ENCODE data around the gene DTX1.
"Not testable (repeated sequence)": the region's sequence is repeated elsewhere in the genome, so short reads cannot be mapped to it uniquely, and the experiment has no call there.

DTX1 gene

DNA sequence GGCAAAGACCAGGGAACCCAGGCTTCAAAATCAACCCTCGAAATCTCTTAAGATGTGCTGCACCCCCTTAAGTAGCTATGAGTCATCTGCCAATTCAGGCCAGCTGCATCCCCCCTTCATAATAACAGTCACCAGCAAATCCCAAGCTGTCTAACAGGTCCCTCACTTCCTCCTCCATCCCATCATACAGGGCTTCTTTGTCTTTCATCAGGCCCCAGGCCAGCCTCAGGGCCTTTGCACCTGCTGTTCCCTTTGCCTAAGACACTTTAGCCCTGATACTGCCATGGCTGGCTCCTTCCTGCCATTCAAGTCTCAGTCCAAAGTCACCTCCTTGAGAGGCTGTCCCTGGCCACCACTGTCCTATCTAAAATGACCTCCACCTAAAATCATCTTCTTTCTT lies 75.0 kb downstream of the DTX1 start:
- DNase-seq (ENCODE audit: low read depth) = no peak
- H3K4me3 ChIP-seq (ENCODE audit: low read depth, low read length) = no peak overlapping the region

DNA sequence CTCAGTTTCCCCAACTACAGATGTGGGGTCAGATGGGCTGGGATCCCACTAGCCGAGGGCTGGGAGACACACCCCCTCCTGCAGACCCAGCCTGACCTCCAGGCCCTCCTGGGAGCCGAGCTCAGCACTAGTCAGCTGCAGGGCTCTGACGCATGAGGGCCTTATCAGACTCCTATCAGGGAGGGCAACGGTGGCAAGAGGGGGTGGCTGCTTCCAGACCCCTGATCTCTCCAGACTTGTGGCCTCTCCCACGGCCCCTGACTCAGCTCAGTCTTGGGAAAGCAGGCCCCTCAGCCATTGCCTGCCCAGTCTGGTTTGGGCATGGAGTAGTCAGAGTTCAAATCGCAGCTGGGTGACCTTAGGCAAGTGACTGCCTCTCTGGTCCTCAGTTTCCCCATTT lies 76.5 kb downstream of the DTX1 start:
- no peak for DNase-seq (ENCODE audit: low read depth)
- H3K4me3 ChIP-seq (ENCODE audit: low read depth, low read length) = no peak overlapping the region

DNA sequence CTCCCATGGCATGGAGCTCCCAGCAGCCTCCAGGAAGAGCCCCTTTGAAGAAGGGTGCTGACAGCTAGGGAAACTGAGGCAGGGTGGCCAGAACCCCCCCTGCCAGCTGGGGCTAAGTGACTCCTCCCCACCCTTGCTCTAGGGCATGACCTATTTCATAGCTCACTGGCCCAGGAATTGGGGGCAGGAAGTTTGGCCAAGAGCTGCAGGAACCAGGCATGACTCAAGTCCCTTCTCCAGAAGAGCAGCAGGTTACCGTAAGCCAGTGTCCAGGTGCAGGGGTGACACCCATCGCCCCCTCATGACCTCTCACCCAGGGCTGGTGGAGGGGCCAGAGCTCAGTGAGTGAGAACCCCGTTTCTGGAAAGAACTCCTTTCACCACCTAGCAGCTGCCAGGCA lies 77.1 kb downstream of the DTX1 start:
- no peak overlapping the region for H3K4me3 ChIP-seq (ENCODE audit: low read depth, low read length)
- no peak for DNase-seq (ENCODE audit: low read depth)

DNA sequence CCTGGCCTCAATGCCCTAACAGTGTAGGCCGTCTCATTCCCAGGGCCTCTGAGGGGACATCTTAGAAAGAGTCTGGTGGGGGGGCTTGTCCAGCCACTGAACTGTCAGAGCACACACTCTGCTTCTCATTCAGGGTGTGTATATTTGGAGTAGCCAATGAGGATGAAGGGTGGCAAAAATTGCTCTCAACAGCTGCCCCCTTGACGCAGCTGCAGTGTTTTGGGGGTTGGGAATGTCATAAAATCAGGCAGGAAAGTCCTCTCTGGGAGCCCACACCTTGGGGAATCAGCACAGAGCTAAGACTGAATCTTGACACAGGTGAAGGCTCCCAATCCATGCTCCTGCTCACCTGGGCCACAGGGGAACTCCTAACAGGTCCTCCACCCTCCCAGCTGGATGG lies 77.5 kb downstream of the DTX1 start:
- no peak overlapping the region for H3K4me3 ChIP-seq (ENCODE audit: low read depth, low read length)
- no peak for DNase-seq (ENCODE audit: low read depth)

DNA sequence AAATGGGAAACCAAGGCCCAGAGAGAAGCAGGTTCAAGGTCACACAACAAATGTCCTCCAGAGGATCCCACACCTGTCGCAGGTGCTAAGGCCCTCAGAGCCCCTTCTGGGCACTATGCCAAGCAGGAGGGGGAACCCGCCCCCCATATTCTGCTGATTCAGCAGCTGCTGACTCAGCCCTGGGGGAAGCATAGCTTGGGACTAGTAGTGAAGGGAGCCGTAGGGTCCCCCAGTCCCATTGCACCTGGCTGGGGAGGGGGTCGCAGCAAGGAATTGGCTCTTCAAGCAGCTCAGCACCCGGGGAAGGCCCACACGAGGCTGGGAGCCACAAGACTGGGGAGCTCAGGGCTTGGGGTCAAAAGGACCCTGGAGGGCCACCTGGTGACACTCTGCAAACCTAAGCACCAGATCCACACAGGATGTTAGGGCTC lies 78.0 kb downstream of the DTX1 start:
- no peak for DNase-seq (ENCODE audit: low read depth)

DNA sequence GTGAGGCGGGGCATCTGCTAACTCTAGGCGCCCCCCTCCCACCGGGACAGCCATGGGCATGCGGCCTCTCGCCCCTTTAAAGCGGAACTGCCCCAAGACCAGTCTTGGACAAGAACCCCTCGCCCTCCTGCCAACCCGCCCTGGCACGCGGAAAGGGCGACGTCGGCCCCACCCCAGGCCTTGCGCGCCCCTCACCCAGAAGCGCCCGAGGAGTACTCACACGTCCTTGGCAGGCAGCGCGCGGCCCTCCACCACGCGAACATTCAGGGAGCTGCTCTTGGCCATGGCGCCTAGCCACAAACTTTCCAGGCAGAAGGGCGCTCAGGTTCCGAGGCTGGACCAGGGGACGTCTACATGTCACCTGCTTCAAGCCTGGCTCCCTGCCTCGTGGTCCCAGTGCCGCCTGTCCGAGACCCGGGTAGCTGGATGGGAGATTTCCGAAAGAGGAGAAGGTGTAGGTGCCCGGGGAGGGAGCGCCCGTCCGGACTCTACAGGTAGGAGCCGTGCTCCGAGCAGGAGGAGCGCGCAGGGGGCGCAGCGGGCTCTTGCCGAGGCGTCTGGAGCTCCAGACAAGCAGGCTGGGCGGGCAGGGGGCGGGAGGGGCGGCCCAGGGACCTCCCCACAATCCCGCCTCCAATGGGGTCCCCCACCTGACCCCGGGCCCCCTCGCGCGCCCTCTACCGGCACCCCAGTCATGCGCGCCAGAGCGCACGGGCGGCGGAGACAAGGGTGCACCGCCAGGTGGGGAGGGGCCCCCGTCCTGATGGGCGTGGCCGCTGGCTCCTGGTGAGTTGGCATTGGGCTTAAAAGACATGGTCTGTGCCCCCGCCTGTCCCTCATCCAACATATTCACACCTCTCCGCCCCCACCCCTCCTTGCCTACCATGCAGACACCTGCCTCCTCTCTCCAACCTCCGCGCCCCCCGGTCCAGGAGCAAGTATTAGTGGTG lies 78.9 kb downstream of the DTX1 start, which contains the start of gene RASAL1:
RASAL1 (minus strand) TSS at position 584 of the 950 bp plus-strand sequence; CDS start at position 285, 299 bp downstream.
- H3K4me3 ChIP-seq (ENCODE audit: low read depth, low read length) = no peak within 1 kb of the TSS
- no peak for DNase-seq (ENCODE audit: low read depth)

More for the DNA sequence above, 78.0 kb downstream of the DTX1 start:
- H3K4me3 ChIP-seq (ENCODE audit: low read depth, low read length) = no peak overlapping the region

DNA sequence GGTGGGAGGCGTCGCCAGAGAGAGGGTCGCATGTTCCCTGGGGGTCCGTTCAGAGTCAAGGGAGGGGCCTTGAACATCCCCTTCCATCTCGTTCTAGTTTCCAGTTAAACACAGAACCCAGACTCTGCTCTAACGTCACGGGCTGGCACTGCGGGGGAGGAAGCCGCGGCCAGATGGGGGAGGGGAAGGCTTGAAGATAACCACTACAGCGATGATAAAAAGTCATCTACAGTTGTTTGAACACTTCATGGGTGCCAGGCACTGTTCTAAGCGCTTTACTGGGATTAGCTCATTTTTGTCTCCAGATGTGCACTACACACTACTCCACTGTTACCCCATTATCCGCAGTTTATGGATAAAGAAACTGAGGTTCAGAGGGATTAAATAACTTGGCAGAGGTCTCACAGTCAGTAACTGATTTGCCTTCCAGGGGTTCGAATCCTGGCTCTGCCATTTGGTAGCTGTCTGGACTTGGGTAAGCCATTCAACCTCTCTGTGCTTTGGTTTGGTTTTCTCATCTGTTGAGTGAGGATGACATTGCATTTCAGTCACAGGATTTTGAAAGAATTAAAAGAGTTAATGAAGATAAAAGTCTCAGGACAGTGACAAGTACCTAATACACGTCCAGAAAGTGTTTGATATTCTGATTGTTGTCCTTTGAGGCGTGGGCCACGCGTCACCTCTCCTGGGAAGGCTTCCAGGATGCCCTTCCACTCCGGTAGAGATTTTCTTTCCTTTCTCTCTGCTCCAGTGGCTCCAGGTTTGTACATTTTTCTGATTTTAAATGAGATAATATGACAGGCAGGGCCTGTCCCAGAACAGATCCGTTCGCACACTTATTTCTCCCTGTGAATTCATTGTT lies 79.8 kb downstream of the DTX1 start:
- no peak for DNase-seq (ENCODE audit: low read depth)
- no peak overlapping the region for H3K4me3 ChIP-seq (ENCODE audit: low read depth, low read length)

DNA sequence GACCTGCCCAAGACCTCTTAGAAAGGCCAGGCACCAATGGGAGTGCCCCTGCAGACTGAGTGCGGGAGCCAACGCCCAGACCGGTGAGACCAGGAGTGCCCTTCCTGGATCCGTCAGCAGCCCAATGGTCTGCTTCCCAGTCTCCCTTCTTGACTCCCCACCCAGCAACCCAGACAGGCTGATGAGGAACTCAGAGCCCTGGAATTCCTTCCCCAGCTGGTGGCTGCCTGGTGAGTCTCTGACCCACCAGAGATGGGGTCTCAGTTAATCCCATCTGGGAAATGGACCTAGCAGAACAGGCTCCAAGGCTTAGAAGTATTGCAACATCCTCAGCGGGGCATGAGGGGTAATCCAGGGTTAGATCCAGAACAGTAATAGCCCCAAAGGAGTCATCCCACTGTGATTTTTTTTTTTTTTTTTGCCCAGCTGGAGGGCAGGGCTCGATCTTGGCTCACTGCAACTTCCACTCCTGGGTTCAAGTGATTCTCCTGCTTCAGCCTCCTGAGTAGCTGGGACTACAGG lies 80.5 kb downstream of the DTX1 start:
- DNase-seq (ENCODE audit: low read depth) = no peak

DNA sequence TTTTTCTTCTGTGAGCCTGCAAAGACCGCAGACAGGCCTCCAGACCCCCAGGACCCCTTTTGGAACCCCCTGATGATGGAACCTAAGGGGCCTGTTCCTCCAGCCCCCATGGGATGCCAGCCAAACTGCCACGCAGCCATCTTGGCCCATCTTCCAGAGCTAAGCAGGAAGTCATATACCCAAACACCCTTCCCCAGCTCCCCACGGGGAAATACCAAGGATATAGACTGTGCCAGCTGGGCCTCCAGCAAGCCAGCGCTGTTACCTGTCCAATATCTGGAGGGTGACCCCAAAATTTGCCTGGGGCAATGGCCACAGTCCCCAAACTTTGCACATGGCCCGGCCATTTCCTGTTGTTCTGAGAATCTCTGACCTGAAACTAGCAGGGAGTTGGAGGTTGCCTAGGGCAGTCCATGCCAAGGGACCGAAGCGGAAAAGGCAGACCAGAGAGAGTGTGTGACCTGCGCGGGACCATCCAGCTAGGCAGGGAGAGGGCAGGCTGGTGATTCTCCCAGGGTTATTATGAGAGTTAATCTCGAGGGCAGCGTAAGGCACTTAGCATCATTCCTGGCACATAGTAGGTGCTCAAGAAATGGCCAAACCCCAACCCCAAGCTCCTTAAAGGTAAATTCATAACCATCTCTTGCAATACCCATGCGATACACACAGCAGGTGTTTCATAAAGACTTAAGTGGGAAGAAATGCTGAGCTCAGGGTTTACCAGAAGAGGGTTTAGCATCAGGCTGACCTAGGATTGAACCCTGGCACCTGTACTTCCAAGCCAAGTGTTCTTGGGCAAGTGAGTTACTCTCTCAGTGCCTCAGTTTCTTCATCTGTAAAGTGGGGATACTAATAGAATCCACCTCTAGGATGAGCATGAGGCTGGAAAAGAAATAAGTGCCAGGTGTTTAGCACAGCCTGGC lies 81.6 kb downstream of the DTX1 start:
- no peak for DNase-seq (ENCODE audit: low read depth)
- H3K4me3 ChIP-seq (ENCODE audit: low read depth, low read length) = no peak overlapping the region

More for the DNA sequence above, 80.5 kb downstream of the DTX1 start:
- H3K4me3 ChIP-seq (ENCODE audit: low read depth, low read length) = no peak overlapping the region

DNA sequence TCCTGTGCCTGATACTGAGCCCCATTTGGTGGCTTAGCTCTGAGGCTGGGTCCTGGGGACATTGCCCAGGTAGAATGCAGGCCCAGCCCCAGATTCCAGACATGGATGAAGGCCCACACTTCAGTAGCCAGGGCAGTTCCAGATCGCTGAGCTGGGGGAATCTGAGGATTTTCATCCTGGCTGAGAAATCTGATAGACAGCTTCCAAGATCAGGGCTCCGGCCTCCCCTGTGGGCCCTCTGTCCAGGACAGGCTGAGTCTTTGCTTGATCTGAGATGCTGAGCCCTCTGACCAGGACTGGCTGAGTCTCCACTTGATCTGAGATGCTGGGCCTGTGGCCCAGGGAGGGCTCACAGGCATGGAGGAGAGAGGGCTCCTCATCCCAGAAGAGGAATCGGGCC lies 82.3 kb downstream of the DTX1 start:
- DNase-seq (ENCODE audit: low read depth) = no peak
- no peak overlapping the region for H3K4me3 ChIP-seq (ENCODE audit: low read depth, low read length)

DNA sequence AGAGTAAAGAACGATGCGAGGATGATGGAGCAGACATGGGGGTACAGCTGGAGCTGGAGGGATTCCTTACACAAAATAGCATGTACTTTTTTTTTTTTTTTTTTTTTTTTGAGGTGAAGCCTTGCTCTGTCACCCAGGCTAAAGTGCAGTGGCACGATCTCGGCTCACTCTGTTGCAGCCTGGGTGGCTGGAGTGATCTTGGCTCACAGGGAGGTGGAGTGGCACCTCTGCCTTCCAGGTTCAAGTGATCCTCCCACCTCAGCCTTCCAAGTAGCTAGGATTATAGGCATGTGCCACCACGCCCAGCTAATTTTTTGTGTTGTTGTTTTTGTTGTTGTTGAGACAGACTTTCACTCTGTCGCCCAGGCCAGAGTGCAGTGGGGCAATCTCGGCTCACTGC lies 84.2 kb downstream of the DTX1 start:
- no peak overlapping the region for H3K4me3 ChIP-seq (ENCODE audit: low read depth, low read length)
- no peak for DNase-seq (ENCODE audit: low read depth)

DNA sequence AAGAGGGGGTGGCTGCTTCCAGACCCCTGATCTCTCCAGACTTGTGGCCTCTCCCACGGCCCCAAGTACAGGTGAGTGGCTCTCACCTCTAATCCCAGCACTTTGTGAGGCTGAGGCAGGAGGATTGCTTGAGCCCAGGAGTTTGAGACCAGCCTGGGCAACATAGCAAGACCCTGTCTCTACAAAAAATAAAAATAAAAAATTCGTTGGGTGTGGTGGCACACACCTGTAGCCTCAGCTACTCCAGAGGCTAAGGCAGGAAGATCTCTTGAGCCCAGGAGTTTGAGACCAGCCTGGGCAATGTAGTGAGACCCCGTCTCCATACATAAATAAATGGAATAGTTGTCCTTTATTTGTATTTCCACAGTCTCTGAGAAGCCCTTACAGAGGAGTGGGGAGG lies 85.2 kb downstream of the DTX1 start:
- H3K4me3 ChIP-seq (ENCODE audit: low read depth, low read length); DNase-seq (ENCODE audit: low read depth): not testable (repeated sequence)

DNA sequence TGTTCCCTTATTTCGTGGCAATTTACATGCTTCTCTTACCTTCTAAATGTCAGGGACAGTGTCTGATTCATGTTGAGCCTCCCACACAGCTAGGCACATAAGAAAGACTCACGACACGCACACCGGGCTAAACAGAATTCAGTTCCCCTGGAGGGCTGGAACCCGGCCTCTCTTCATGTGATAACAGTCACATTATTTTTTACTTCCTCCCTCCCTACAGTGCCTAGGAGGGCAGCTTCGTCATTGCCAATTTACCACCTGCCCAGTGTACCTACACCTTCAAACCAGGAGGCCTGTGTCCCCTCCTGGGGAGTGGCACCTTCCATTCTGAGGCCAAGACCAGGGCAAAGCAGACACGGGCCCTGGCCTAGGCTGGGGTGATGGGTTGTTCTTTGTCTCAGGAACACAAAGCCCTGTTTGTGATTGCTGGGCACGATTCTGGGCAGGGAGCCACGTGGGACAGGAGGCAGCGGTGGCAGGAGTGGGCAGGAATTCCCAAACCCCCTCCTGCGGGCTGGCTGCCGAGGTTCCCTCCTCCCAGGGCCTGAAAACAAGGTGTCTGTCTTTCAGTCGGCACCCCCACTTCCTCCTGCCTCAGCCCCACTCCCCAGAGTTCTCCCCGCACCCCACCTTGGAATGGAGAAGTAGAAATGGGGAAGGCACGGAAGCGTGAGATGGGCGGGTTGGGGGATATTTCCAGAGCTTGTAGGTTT lies 85.8 kb downstream of the DTX1 start:
- DNase-seq (ENCODE audit: low read depth) = no peak
- H3K4me3 ChIP-seq (ENCODE audit: low read depth, low read length) = no peak overlapping the region

DNA sequence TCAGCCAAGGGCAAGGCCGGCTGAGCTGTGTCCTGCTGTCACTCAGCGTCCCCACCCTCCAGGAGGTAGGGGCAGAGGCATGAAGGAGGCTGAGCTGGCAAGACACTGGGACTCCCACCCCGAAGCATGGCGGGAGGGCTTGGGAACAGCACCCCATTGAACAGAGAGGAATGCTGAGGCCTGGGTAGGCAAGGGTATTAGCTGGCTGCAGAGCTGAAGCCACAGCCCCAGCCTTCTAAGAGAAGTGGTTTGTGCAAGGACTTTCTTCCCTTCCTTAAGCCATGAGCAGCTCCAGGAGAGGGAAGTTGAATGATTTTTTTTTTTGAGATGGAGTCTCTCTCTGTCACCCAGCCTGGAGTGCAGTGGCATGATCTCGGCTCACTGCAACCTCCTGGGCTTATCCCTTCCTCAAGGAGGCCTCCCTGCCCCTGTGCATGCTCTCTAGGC lies 86.4 kb downstream of the DTX1 start:
- no peak overlapping the region for H3K4me3 ChIP-seq (ENCODE audit: low read depth, low read length)
- DNase-seq (ENCODE audit: low read depth) = no peak

DNA sequence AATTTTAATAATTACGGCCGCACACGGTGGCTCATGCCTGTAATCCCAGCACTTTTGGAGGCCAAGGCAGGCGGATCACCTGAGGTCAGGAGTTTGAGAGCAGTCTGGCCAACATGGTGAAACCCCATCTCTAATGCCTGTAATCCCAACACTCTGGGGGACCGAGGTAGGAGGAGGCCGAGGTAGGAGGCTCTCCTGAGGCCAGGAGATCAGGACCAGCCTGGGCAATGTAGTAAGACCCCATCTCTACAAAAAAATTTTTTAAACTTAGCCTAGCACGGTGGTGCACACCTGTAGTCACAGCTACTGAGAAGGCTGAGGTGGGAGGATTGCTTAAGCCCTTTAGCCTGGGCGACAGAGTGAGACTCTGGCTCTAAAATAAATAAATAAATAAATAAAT lies 87.4 kb downstream of the DTX1 start:
- no peak for DNase-seq (ENCODE audit: low read depth)
- no peak overlapping the region for H3K4me3 ChIP-seq (ENCODE audit: low read depth, low read length)

DNA sequence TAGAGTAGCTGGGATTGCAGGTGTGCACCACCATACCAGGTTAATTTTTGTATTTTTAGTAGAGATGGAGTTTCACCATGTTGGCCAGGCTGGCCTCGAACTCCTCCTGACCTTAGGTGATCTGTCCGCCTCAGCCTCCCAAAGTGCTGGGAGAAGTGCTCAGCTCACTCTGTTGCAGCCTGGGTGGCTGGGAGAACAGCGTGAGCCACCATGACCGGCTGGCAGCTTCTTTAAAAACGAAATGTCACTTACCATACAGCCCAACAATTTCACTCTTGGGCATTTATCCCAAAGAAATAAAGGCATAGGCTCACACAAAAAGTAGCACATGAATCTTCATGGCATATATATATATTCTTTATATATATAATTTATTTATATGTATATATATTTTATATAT lies 88.3 kb downstream of the DTX1 start:
- DNase-seq (ENCODE audit: low read depth) = no peak
- H3K4me3 ChIP-seq (ENCODE audit: low read depth, low read length) = no peak overlapping the region

DNA sequence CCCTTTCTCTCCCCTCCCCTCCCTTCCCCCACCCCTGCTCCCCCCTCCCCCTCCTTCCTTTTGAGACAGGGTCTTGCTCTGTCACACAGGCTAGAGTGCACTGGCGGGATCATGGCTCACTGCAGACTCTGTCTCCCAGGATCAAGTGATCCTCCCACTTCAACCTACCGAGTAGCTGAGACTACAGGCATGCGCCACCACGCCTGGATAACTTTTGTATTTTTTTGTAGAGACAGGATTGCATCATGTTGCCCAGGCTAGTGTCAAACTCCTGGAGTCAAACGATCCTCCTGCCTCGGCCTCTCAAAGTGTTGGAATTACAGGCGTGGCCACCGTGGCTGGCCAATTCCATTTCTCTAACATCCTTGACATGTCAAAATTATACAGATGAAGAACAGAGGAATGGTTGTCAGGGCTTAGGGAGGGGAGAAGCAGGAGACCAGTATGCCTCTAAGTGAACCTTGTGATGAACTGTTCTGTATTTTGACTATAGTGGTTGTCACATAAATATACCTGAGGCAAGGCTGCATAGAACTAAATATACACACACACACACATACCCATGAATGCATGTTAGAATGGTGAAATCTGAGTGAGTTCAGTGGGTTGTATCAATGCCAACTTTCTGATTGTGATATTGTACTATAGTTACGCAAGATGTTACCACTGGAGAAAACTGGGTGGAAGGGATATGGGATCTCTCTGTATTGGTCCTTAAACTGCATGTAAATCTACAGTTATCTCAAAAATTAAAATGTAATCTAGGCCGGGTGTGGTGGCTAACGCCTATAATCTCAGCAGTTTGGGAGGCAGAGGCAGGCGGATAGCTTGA lies 89.4 kb downstream of the DTX1 start:
- DNase-seq (ENCODE audit: low read depth) = no peak
- no peak overlapping the region for H3K4me3 ChIP-seq (ENCODE audit: low read depth, low read length)

DNA sequence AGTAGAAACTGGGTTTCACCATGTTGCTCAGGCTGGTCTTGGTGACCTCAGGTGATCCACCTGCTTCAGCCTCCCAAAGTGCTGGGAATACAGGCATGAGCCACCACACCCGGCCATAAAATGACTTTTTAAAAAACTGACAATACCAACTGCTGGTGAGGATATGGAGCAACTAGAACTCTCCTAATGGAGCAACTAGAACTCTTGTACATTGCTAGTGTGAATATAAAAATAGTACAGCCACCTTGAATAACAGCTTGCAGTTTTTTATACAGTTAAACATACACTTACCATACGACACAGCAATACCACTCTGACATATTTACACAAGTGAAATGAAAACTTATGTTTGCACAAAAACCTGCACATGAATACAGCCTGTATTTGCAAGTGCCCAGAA lies 90.5 kb downstream of the DTX1 start:
- DNase-seq (ENCODE audit: low read depth) = no peak
- no peak overlapping the region for H3K4me3 ChIP-seq (ENCODE audit: low read depth, low read length)

All from skeletal muscle cell (primary cell).